Measurements from ENCODE around the gene PJA1. TPM values are rescaled to one million over a fixed set of nuclear protein-coding genes. Genes with fewer than 3 reads are reported as not detected.

The PJA1 gene
- total and polyA plus RNA-seq, 2 experiments from 2014 or later, result 49.1 to 57.0 TPM

DNA sequence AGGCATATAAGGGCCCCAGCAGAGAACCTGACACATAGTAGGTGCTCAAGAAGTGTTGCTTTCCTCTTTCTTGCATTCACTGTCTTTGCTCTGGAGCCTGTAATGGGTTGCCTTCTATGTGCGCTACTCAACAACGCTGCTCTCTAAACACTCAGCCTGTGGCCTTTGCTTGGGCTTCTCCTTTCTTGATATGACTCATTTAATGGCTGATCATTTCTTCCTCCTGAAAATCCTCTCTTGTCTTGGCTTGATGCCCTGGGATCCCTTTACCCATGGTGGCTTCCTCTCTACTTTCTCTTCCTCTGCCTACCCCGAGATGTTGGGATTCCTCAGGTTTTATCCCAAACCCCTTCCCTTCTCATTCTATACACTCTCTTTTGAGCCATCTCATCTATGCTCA is 19.9 kb upstream of the PJA1 start:
- Histone ChIP-seq H3K79me2 (no peaks in the 10 kb centered on the region), H3K4me1 (ENCODE audit: insufficient read depth) (peaks cover 3% of the 10 kb centered on the region), H3K27me3 (no peaks in the 10 kb centered on the region), H3K9me2 (replicated peaks; ENCODE audit: insufficient read depth) (no peaks in the 10 kb centered on the region), H2AFZ (no peak overlapping the region), H3K4me2 (no peak overlapping the region), H3K9me3 (ENCODE audit: low read depth) (no peaks in the 10 kb centered on the region), H3K36me3 (replicated peaks; ENCODE audit: insufficient read depth, low read depth) (no peaks in the 10 kb centered on the region), H3K27ac (no peak overlapping the region), H3K4me3 (no peak overlapping the region), H4K20me1 (ENCODE audit: insufficient read depth, poor library complexity, severe bottlenecking) (no peaks in the 10 kb centered on the region)
- no peak for DNase-seq (ENCODE audit: low spot score)
- TF ChIP-seq EZH2phosphoT487 (IDR thresholded peaks at IDR 0.05; ENCODE audit: low read depth, severe bottlenecking, unreplicated experiment) (no peak), CTCF (IDR thresholded peaks at IDR 0.05; ENCODE audit: poor library complexity) (no peak)
- 81% methylated on average over 3 of the region's 3 CpGs for WGBS (ENCODE audit: low lambda C conversion rate, missing lambda C conversion rate)

- H4K20me1 ChIP-seq (ENCODE audit: insufficient read depth, poor library complexity, severe bottlenecking), result no peaks in the 10 kb centered on the region
- H3K36me3 ChIP-seq (replicated peaks; ENCODE audit: insufficient read depth, low read depth), result no peaks in the 10 kb centered on the region
- H3K9me2 ChIP-seq (replicated peaks; ENCODE audit: insufficient read depth), result no peaks in the 10 kb centered on the region
- no peak for DNase-seq (ENCODE audit: low spot score)
- no peaks in the 10 kb centered on the region for H3K27me3 ChIP-seq
- no peak overlapping the region for H3K4me3 ChIP-seq
- H3K9me3 ChIP-seq (ENCODE audit: low read depth), result no peaks in the 10 kb centered on the region
- H3K27ac ChIP-seq, result no peak overlapping the region
- H3K79me2 ChIP-seq, result no peaks in the 10 kb centered on the region
- no peaks in the 10 kb centered on the region for H3K4me1 ChIP-seq (ENCODE audit: insufficient read depth)
- TF ChIP-seq CTCF (IDR thresholded peaks at IDR 0.05; ENCODE audit: poor library complexity) (no peak), EZH2phosphoT487 (IDR thresholded peaks at IDR 0.05; ENCODE audit: low read depth, severe bottlenecking, unreplicated experiment) (no peak), EZH2 (IDR thresholded peaks at IDR 0.05; ENCODE audit: borderline replicate concordance) (no peak)
- 55% methylated on average over 4 of the region's 4 CpGs for WGBS (ENCODE audit: low lambda C conversion rate, missing lambda C conversion rate)
- H3K4me2 ChIP-seq, result no peak overlapping the region
- no peak overlapping the region for H2AFZ ChIP-seq
These were observed 17.6 kb upstream of the PJA1 start for GRCh38 chrX:69182818-69183380.

DNA sequence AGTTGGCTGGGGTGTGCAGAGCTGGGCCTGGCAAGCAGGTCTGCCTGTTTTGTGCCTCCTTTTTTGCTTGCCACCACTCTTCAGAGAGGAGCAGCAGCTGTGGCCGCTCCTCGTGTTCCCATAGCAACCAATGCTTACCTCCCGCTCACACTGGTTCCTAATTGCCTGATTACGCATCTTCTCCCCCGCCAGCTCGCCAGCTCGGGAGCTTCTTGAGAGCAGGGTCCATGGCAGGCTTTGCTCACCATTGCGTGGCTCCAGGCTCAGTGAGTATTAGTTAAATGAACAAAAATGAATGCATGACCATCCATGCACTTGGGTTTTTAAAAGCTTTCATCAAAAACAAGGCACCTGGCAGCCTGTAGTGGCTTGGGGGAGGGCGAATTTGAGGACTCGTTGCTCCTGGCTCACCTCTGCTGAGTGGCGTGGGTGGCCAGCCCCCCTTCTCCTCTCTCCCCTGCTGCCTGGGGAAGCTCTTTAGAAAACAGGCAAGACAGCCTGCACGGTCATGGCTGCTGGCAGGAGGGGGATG is 14.2 kb upstream of the PJA1 start:
- Histone ChIP-seq H3K27me3 (no peaks in the 10 kb centered on the region), H3K27ac (no peak overlapping the region), H3K4me1 (ENCODE audit: insufficient read depth) (no peaks in the 10 kb centered on the region), H3K9me3 (ENCODE audit: low read depth) (no peaks in the 10 kb centered on the region), H3K4me2 (no peak overlapping the region), H3K9me2 (replicated peaks; ENCODE audit: insufficient read depth) (no peaks in the 10 kb centered on the region), H2AFZ (no peak overlapping the region), H3K36me3 (replicated peaks; ENCODE audit: insufficient read depth, low read depth) (no peaks in the 10 kb centered on the region), H4K20me1 (ENCODE audit: insufficient read depth, poor library complexity, severe bottlenecking) (no peaks in the 10 kb centered on the region), H3K4me3 (no peak overlapping the region), H3K79me2 (no peaks in the 10 kb centered on the region)
- TF ChIP-seq EZH2phosphoT487 (IDR thresholded peaks at IDR 0.05; ENCODE audit: low read depth, severe bottlenecking, unreplicated experiment) (no peak), EZH2 (IDR thresholded peaks at IDR 0.05; ENCODE audit: borderline replicate concordance) (no peak), CTCF (IDR thresholded peaks at IDR 0.05; ENCODE audit: poor library complexity) (no peak)
- DNase-seq (ENCODE audit: low spot score), result peak; percentile 30
- WGBS (ENCODE audit: low lambda C conversion rate, missing lambda C conversion rate), result 46% methylated on average over 12 of the region's 12 CpGs
